ENCODE data around the gene OR6C74. TPM values are rescaled to one million over a fixed set of nuclear protein-coding genes. Genes with fewer than 3 reads are reported as not detected.

The OR6C74 gene
- not detected for total RNA-seq

- Histone ChIP-seq H3K9ac (ENCODE audit: low read depth in 1 of 3, low read length in 3 of 3) (no peak within 1 kb of the TSS), H3K4me3 (ENCODE audit: low read length in 3 of 3) (no peak within 1 kb of the TSS), H3K27ac (ENCODE audit: low read depth, low read length) (no peak within 1 kb of the TSS), H3K4me1 (ENCODE audit: control insufficient read depth in 3 of 3, insufficient read depth in 3 of 3, low read length in 3 of 3) (no peaks in the 10 kb centered on the region), H3K9me3 (ENCODE audit: control insufficient read depth in 3 of 3, low read length in 3 of 3) (no peaks in the 10 kb centered on the region), H3K36me3 (ENCODE audit: control insufficient read depth in 3 of 3, insufficient read depth in 3 of 3, low read length in 3 of 3) (no peaks in the 10 kb centered on the region), H3K27me3 (ENCODE audit: control insufficient read depth in 3 of 3, insufficient read depth in 3 of 3, low read length in 3 of 3) (no peaks in the 10 kb centered on the region)
These were observed at the start of gene OR6C74 for GRCh38 chr12:55244309-55244708. Gene OR6C74, plus strand, starts transcription at chr12:55244609. Its CDS starts 2,679 bp downstream, at chr12:55247288.

- Histone ChIP-seq H3K9me3 (ENCODE audit: control insufficient read depth in 3 of 3, low read length in 3 of 3) (no peaks in the 10 kb centered on the region), H3K36me3 (ENCODE audit: control insufficient read depth in 3 of 3, insufficient read depth in 3 of 3, low read length in 3 of 3) (no peaks in the 10 kb centered on the region), H3K27ac (ENCODE audit: low read depth, low read length) (no peak within 1 kb of the TSS), H3K4me3 (ENCODE audit: low read length in 3 of 3) (no peak within 1 kb of the TSS), H3K4me1 (ENCODE audit: control insufficient read depth in 3 of 3, insufficient read depth in 3 of 3, low read length in 3 of 3) (no peaks in the 10 kb centered on the region), H3K9ac (ENCODE audit: low read depth in 1 of 3, low read length in 3 of 3) (no peak within 1 kb of the TSS), H3K27me3 (ENCODE audit: control insufficient read depth in 3 of 3, insufficient read depth in 3 of 3, low read length in 3 of 3) (no peaks in the 10 kb centered on the region)
These were observed 23.7 kb upstream of the OR6C74 start, which contains the start of gene OR10A7 for GRCh38 chr12:55220725-55221124. Gene OR10A7, plus strand, starts transcription at chr12:55221025. Its CDS starts 0 bp downstream, at chr12:55221025.

DNA sequence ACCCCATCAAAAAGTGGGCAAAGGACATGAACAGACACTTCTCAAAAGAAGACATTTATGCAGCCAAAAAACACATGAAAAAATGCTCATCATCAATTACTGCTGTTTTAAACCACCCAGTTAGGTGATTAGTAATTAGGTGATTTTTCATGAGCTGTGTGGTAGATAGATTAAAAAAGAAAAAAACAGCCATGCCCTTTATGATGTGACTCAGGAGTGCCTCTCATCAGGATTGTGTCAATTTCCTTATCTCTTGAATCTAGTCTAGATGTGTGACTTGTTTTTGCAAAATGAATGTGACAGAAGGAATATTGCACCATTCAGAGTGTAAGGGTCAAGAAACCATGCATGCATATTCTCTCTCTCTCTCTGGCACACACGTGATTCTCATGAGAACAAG, 17.9 kb upstream of the OR6C74 start:
- no peaks in the 10 kb centered on the region for H3K36me3 ChIP-seq (ENCODE audit: control insufficient read depth in 3 of 3, insufficient read depth in 3 of 3, low read length in 3 of 3)
- H3K4me1 ChIP-seq (ENCODE audit: control insufficient read depth in 3 of 3, insufficient read depth in 3 of 3, low read length in 3 of 3): no peaks in the 10 kb centered on the region
- no peak overlapping the region for H3K27ac ChIP-seq (ENCODE audit: low read depth, low read length)
- no peaks in the 10 kb centered on the region for H3K9me3 ChIP-seq (ENCODE audit: control insufficient read depth in 3 of 3, low read length in 3 of 3)
- no peak overlapping the region for H3K9ac ChIP-seq (ENCODE audit: low read depth in 1 of 3, low read length in 3 of 3)
- H3K27me3 ChIP-seq (ENCODE audit: control insufficient read depth in 3 of 3, insufficient read depth in 3 of 3, low read length in 3 of 3): no peaks in the 10 kb centered on the region
- no peak overlapping the region for H3K4me3 ChIP-seq (ENCODE audit: low read length in 3 of 3)

GRCh38 chr12:55227643-55228042, 16.8 kb upstream of the OR6C74 start:
- no peaks in the 10 kb centered on the region for H3K9me3 ChIP-seq (ENCODE audit: control insufficient read depth in 3 of 3, low read length in 3 of 3)
- H3K4me3 ChIP-seq (ENCODE audit: low read length in 3 of 3): no peak overlapping the region
- no peaks in the 10 kb centered on the region for H3K36me3 ChIP-seq (ENCODE audit: control insufficient read depth in 3 of 3, insufficient read depth in 3 of 3, low read length in 3 of 3)
- H3K27ac ChIP-seq (ENCODE audit: low read depth, low read length): no peak overlapping the region
- H3K27me3 ChIP-seq (ENCODE audit: control insufficient read depth in 3 of 3, insufficient read depth in 3 of 3, low read length in 3 of 3): no peaks in the 10 kb centered on the region
- H3K4me1 ChIP-seq (ENCODE audit: control insufficient read depth in 3 of 3, insufficient read depth in 3 of 3, low read length in 3 of 3): no peaks in the 10 kb centered on the region
- no peak overlapping the region for H3K9ac ChIP-seq (ENCODE audit: low read depth in 1 of 3, low read length in 3 of 3)

- no peaks in the 10 kb centered on the region for H3K36me3 ChIP-seq (ENCODE audit: control insufficient read depth in 3 of 3, insufficient read depth in 3 of 3, low read length in 3 of 3)
- H3K9me3 ChIP-seq (ENCODE audit: control insufficient read depth in 3 of 3, low read length in 3 of 3): no peaks in the 10 kb centered on the region
- H3K4me1 ChIP-seq (ENCODE audit: control insufficient read depth in 3 of 3, insufficient read depth in 3 of 3, low read length in 3 of 3): no peaks in the 10 kb centered on the region
- no peak overlapping the region for H3K9ac ChIP-seq (ENCODE audit: low read depth in 1 of 3, low read length in 3 of 3)
- no peaks in the 10 kb centered on the region for H3K27me3 ChIP-seq (ENCODE audit: control insufficient read depth in 3 of 3, insufficient read depth in 3 of 3, low read length in 3 of 3)
- H3K27ac ChIP-seq (ENCODE audit: low read depth, low read length): no peak overlapping the region
- no peak overlapping the region for H3K4me3 ChIP-seq (ENCODE audit: low read length in 3 of 3)
These were observed 1.8 kb downstream of the OR6C74 start for GRCh38 chr12:55246159-55246558.

DNA sequence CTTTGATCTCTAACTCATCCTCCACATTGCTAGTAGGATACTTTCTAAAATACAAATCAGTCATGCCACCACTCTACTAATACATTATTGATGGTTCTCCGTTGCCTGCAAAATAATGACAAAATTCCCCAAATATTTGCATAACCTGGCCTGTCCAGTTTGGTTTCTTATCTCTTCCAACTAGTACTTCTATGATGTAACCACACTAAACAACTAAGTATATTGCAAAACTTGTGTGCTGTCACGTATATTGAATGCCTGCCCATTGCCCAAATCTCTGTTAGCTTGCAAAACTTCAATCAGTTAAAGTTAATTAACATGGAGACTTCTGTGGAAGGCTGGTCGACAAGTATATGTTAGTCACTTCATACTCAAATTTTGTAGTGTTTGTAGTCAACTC, 6.5 kb downstream of the OR6C74 start:
- no peak overlapping the region for H3K4me3 ChIP-seq (ENCODE audit: low read length in 3 of 3)
- no peak overlapping the region for H3K27ac ChIP-seq (ENCODE audit: low read depth, low read length)
- H3K36me3 ChIP-seq (ENCODE audit: control insufficient read depth in 3 of 3, insufficient read depth in 3 of 3, low read length in 3 of 3): no peaks in the 10 kb centered on the region
- H3K4me1 ChIP-seq (ENCODE audit: control insufficient read depth in 3 of 3, insufficient read depth in 3 of 3, low read length in 3 of 3): no peaks in the 10 kb centered on the region
- no peak overlapping the region for H3K9ac ChIP-seq (ENCODE audit: low read depth in 1 of 3, low read length in 3 of 3)
- no peaks in the 10 kb centered on the region for H3K9me3 ChIP-seq (ENCODE audit: control insufficient read depth in 3 of 3, low read length in 3 of 3)
- H3K27me3 ChIP-seq (ENCODE audit: control insufficient read depth in 3 of 3, insufficient read depth in 3 of 3, low read length in 3 of 3): no peaks in the 10 kb centered on the region

DNA sequence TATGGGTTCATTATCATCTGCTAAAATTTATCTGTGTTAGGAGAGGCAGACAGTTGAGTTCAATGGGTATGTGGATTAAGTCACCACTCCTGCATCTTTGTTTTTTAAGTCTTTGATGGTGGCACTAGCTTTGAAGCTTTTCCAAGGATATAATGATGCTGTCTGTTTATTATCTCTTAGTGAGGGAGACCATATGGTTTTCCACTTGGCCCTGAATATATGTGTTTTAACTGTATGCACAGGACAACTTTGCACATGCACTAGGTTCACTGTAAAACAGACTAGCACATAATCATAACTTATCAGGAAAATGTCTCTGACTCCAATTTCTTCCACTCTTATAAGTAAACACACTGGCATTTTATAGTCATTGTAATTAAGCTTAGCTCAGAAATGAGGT, 8.9 kb downstream of the OR6C74 start:
- H3K27me3 ChIP-seq (ENCODE audit: control insufficient read depth in 3 of 3, insufficient read depth in 3 of 3, low read length in 3 of 3): no peaks in the 10 kb centered on the region
- no peaks in the 10 kb centered on the region for H3K9me3 ChIP-seq (ENCODE audit: control insufficient read depth in 3 of 3, low read length in 3 of 3)
- H3K9ac ChIP-seq (ENCODE audit: low read depth in 1 of 3, low read length in 3 of 3): no peak overlapping the region
- H3K4me1 ChIP-seq (ENCODE audit: control insufficient read depth in 3 of 3, insufficient read depth in 3 of 3, low read length in 3 of 3): no peaks in the 10 kb centered on the region
- no peaks in the 10 kb centered on the region for H3K36me3 ChIP-seq (ENCODE audit: control insufficient read depth in 3 of 3, insufficient read depth in 3 of 3, low read length in 3 of 3)
- H3K4me3 ChIP-seq (ENCODE audit: low read length in 3 of 3): no peak overlapping the region
- no peak overlapping the region for H3K27ac ChIP-seq (ENCODE audit: low read depth, low read length)

GRCh38 chr12:55256831-55257230, 12.4 kb downstream of the OR6C74 start:
- Histone ChIP-seq H3K27ac (ENCODE audit: low read depth, low read length) (no peak overlapping the region), H3K9me3 (ENCODE audit: control insufficient read depth in 3 of 3, low read length in 3 of 3) (no peaks in the 10 kb centered on the region), H3K36me3 (ENCODE audit: control insufficient read depth in 3 of 3, insufficient read depth in 3 of 3, low read length in 3 of 3) (no peaks in the 10 kb centered on the region), H3K4me3 (ENCODE audit: low read length in 3 of 3) (no peak overlapping the region), H3K4me1 (ENCODE audit: control insufficient read depth in 3 of 3, insufficient read depth in 3 of 3, low read length in 3 of 3) (no peaks in the 10 kb centered on the region), H3K27me3 (ENCODE audit: control insufficient read depth in 3 of 3, insufficient read depth in 3 of 3, low read length in 3 of 3) (no peaks in the 10 kb centered on the region), H3K9ac (ENCODE audit: low read depth in 1 of 3, low read length in 3 of 3) (no peak overlapping the region)

GRCh38 chr12:55258303-55258702, 13.9 kb downstream of the OR6C74 start:
- H3K36me3 ChIP-seq (ENCODE audit: control insufficient read depth in 3 of 3, insufficient read depth in 3 of 3, low read length in 3 of 3): no peaks in the 10 kb centered on the region
- H3K27me3 ChIP-seq (ENCODE audit: control insufficient read depth in 3 of 3, insufficient read depth in 3 of 3, low read length in 3 of 3): no peaks in the 10 kb centered on the region
- no peak overlapping the region for H3K4me3 ChIP-seq (ENCODE audit: low read length in 3 of 3)
- no peak overlapping the region for H3K27ac ChIP-seq (ENCODE audit: low read depth, low read length)
- no peaks in the 10 kb centered on the region for H3K9me3 ChIP-seq (ENCODE audit: control insufficient read depth in 3 of 3, low read length in 3 of 3)
- H3K4me1 ChIP-seq (ENCODE audit: control insufficient read depth in 3 of 3, insufficient read depth in 3 of 3, low read length in 3 of 3): no peaks in the 10 kb centered on the region
- no peak overlapping the region for H3K9ac ChIP-seq (ENCODE audit: low read depth in 1 of 3, low read length in 3 of 3)

DNA sequence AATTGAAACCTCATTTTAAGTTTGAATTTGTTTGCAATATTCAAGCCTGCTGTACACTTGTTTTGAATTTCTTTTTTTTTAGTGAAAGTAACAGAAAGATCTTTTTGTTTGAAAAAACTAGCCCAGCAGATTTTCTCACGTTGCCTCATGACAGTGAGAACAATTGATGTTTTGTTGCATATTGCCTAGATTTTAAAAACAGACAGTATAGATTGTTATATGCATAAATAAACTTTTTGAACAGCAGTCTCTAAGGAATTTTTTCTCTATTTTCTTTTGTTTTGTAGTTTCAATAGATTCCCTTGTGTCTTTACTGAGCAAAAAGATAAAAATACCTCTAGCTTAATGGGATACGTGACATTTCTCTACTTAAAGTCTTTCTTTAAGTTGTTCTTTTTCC, 36.6 kb downstream of the OR6C74 start:
- Histone ChIP-seq H3K27me3 (ENCODE audit: control insufficient read depth in 3 of 3, insufficient read depth in 3 of 3, low read length in 3 of 3) (no peaks in the 10 kb centered on the region), H3K4me1 (ENCODE audit: control insufficient read depth in 3 of 3, insufficient read depth in 3 of 3, low read length in 3 of 3) (no peaks in the 10 kb centered on the region), H3K27ac (ENCODE audit: low read depth, low read length) (no peak overlapping the region), H3K9me3 (ENCODE audit: control insufficient read depth in 3 of 3, low read length in 3 of 3) (peaks cover 0 to 4% (median 0%) of the 10 kb centered on the region in 3 donors), H3K9ac (ENCODE audit: low read depth in 1 of 3, low read length in 3 of 3) (no peak overlapping the region), H3K4me3 (ENCODE audit: low read length in 3 of 3) (no peak overlapping the region), H3K36me3 (ENCODE audit: control insufficient read depth in 3 of 3, insufficient read depth in 3 of 3, low read length in 3 of 3) (no peaks in the 10 kb centered on the region)

DNA sequence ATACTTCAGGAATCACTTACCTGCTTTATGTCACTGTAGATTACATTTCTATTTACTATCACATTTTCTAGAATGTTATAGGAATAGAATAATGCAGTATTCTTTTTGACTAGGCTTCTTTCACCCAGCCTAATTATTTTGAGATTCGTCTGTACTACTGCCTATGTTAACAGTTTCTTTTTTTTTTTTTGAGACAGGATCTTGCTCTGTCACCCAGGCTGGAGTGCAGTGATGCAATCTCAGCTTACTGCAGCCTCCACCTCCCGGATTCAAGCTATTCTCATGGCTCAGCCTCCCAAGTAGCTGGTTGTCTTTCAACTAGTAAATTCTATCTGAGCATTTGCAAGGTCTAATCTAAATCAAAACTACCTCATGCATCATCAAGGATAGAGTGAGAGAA, 45.6 kb downstream of the OR6C74 start:
- Histone ChIP-seq H3K4me1 (ENCODE audit: control insufficient read depth in 3 of 3, insufficient read depth in 3 of 3, low read length in 3 of 3) (no peaks in the 10 kb centered on the region), H3K9me3 (ENCODE audit: control insufficient read depth in 3 of 3, low read length in 3 of 3) (no peaks in the 10 kb centered on the region), H3K36me3 (ENCODE audit: control insufficient read depth in 3 of 3, insufficient read depth in 3 of 3, low read length in 3 of 3) (no peaks in the 10 kb centered on the region), H3K4me3 (ENCODE audit: low read length in 3 of 3) (no peak overlapping the region), H3K27me3 (ENCODE audit: control insufficient read depth in 3 of 3, insufficient read depth in 3 of 3, low read length in 3 of 3) (no peaks in the 10 kb centered on the region), H3K9ac (ENCODE audit: low read depth in 1 of 3, low read length in 3 of 3) (no peak overlapping the region), H3K27ac (ENCODE audit: low read depth, low read length) (no peak overlapping the region)

All from skeletal muscle tissue (tissue), 4 donors.